ENCODE data around the gene ANXA5. TPM values are rescaled to one million over a fixed set of nuclear protein-coding genes. Genes with fewer than 3 reads are reported as not detected.

Gene ANXA5
- total and polyA plus RNA-seq, 2 of the 4 experiments (the other 2 are of a cell fraction), result 780 to 1,448 TPM

DNA sequence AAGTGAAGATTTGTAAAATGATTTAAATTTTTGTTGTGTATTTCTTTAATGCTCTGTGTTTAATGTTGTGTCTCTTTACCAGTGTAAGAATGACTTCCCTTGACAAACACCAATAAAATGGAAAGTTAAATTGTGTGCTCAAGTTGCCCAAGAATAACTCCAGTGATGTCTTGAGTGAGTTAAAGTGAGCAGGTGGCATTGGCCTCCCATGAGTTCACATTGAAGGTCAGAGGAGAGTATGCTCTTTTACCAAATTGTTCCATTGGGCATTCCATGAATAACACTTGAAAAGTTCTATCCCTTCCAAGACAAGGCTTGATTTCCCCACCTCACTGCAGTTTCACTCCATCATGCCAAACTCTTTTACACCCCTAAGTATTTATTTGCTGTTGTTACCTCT is 4.5 kb downstream of the ANXA5 start:
- CTCF ChIA-PET, result no interaction called here
- in situ Hi-C loops (cut with MboI; ENCODE audit: low sequenced_read_pairs) (no loop called here), dilution Hi-C loops (cut with HindIII; ENCODE audit: low sequenced_read_pairs, unreplicated experiment) (no loop called here), intact Hi-C loops (cut with micrococcal nuclease) (no loop called here)
- peaks cover 19% of the 10 kb centered on the region for H3K36me3 ChIP-seq (ENCODE audit: control insufficient read depth, insufficient read depth, low read length)
- peaks cover 24% of the 10 kb centered on the region for H3K9me1 ChIP-seq (ENCODE audit: insufficient read depth, low read length)
- no peak overlapping the region for H4K91ac ChIP-seq (ENCODE audit: insufficient read depth, low read depth, low read length)
- H2AK9ac ChIP-seq (replicated peaks; ENCODE audit: low read depth, low read length, poor library complexity), result no peak overlapping the region
- H2BK120ac ChIP-seq (ENCODE audit: low read depth, low read length), result peak overlapping the region; percentile 29; the same call in 1 of the 2 replicates
- no peak for ATAC-seq (ENCODE audit: low read depth)
- H3K27me3 ChIP-seq (ENCODE audit: control insufficient read depth, insufficient read depth, low read length), result no peaks in the 10 kb centered on the region
- DNase-seq, result no peak
- H2BK5ac ChIP-seq (ENCODE audit: low read depth, low read length, poor library complexity, severe bottlenecking), result peak overlapping the region; percentile 81
- TF ChIP-seq BHLHE40 (IDR thresholded peaks at IDR 0.05; ENCODE audit: low read depth, low read length), result no peak
- no peak for TF ChIP-seq MAFK (IDR thresholded peaks at IDR 0.05; ENCODE audit: low read depth, low read length)
- TF ChIP-seq POLR2A (IDR thresholded peaks at IDR 0.05; ENCODE audit: low read depth, low read length), result 0 out of 2 replicates have a peak, but pooled peaks have one; percentile 4
- H3K4me2 ChIP-seq (ENCODE audit: low read depth, low read length), result peak overlapping the region; percentile 82
- H3K79me1 ChIP-seq (ENCODE audit: low read depth in 1 of 2, low read length in 2 of 2), result peaks cover 3 to 37% of the 10 kb centered on the region in 2 experiments; a peak in 3 of 4 replicates
- no peak overlapping the region for H2AFZ ChIP-seq (replicated peaks; ENCODE audit: low read length, poor library complexity)
- H3K56ac ChIP-seq (ENCODE audit: extremely low read depth, insufficient read depth, low read length), result no peak overlapping the region
- POLR2A ChIA-PET (ENCODE audit: unreplicated experiment), result no interaction called here
- peak overlapping the region; percentile 66 for H3K23ac ChIP-seq (ENCODE audit: low read depth, low read length)
- H3K4me1 ChIP-seq (ENCODE audit: control insufficient read depth, insufficient read depth, low read length), result peaks cover 21% of the 10 kb centered on the region
- no peak overlapping the region for H2BK15ac ChIP-seq (ENCODE audit: low read depth, low read length)
- H4K8ac ChIP-seq (ENCODE audit: low read depth in 2 of 2, low read length in 2 of 2), result peak overlapping the region in 1 of 2 experiments; percentile 12; a peak in 1 of 4 replicates
- H3K9me3 ChIP-seq (ENCODE audit: control insufficient read depth, insufficient read depth, low read length), result no peaks in the 10 kb centered on the region
- H2AK5ac ChIP-seq (ENCODE audit: low read depth, low read length), result peak overlapping the region; percentile 76; the same call in 1 of the 2 replicates
- H4K20me1 ChIP-seq (ENCODE audit: insufficient read depth, low read length), result peaks cover 73% of the 10 kb centered on the region
- H3K27ac ChIP-seq (ENCODE audit: insufficient read depth, low read length), result no peak overlapping the region
- H3K14ac ChIP-seq (replicated peaks; ENCODE audit: low read depth, low read length), result no peak overlapping the region
- no peak overlapping the region for H4K5ac ChIP-seq (ENCODE audit: low read depth, low read length)
- no TSS peak for BruUV-seq (replicated peaks)
- no peak overlapping the region; the same call in 1 of the 2 replicates for H3K9ac ChIP-seq (ENCODE audit: low read depth, low read length)
- no peak overlapping the region for H2BK20ac ChIP-seq (ENCODE audit: low read depth, low read length)
- H3K4me3 ChIP-seq (ENCODE audit: insufficient read depth, low read depth, low read length), result no peak overlapping the region
- peak overlapping the region; percentile 28; the same call in 1 of the 2 replicates for H3K4ac ChIP-seq (ENCODE audit: low read depth, low read length)
- no peak overlapping the region for H3K18ac ChIP-seq (ENCODE audit: low read depth, low read length)
